Measurements from ENCODE around the gene OR8B2. TPM values are rescaled to one million over a fixed set of nuclear protein-coding genes. Genes with fewer than 3 reads are reported as not detected.
"Not testable (repeated sequence)": the region's sequence is repeated elsewhere in the genome, so short reads cannot be mapped to it uniquely, and the experiment has no call there.

OR8B2 gene, protein sequence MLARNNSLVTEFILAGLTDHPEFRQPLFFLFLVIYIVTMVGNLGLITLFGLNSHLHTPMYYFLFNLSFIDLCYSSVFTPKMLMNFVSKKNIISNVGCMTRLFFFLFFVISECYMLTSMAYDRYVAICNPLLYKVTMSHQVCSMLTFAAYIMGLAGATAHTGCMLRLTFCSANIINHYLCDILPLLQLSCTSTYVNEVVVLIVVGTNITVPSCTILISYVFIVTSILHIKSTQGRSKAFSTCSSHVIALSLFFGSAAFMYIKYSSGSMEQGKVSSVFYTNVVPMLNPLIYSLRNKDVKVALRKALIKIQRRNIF
- total RNA-seq (2014; rRNA removed; shearing (Covaris generic)) = not detected in 2 replicates

DNA sequence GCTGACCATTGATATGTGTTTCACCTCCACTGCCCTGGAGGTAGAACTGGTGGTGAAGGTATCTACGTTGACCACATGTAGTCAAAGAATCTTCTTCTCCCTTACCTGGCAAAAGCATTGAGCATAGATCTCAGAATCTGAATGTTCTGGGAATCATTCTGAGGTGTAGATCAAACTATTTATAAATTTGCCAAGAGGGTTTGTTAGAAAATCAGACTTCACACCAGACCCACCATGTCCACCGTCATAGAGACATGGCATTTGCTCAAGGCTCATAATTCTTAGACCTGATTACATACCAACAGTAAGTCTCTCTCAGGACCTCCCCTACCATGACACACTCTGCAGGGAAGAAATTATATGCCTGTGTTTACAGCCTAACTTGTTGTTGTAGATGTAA is at the start of gene OR8B2:
Gene OR8B2 (minus strand): TSS at position 101 of the 400 bp plus-strand sequence. CDS start 1,156 bp downstream, outside the sequence.
- DNase-seq (ENCODE audit: low spot score) = no peak

DNA sequence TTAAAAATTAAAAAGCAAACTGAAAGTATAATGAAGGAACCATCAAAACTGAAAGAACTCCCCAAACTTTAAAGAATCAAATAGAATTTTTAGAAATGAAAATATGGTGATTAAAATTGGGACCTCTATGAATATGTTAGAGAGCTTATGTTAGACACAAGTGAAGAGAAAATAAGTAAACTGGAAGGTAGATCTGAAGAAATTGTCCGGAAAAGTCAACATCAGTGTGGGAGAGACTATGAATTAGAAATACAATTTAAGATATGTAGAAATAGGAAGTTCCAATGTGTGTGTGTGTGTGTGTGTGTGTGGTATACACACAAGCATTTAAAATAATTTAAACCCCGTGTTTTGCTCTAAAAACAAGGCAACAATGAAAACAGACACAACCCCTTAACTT is 45.3 kb upstream of the OR8B2 start:
- DNase-seq (ENCODE audit: low spot score) = no peak

- DNase-seq (ENCODE audit: low spot score) = no peak
Observed at GRCh38 chr11:124424384-124424921, 40.2 kb upstream of the OR8B2 start, which contains the start of gene OR8B4. OR8B4 (minus strand) TSS chr11:124424871; CDS start chr11:124424871, 0 bp downstream.

- DNase-seq (ENCODE audit: low spot score) = no peak
Observed at GRCh38 chr11:124421043-124421442, 36.7 kb upstream of the OR8B2 start.

DNA sequence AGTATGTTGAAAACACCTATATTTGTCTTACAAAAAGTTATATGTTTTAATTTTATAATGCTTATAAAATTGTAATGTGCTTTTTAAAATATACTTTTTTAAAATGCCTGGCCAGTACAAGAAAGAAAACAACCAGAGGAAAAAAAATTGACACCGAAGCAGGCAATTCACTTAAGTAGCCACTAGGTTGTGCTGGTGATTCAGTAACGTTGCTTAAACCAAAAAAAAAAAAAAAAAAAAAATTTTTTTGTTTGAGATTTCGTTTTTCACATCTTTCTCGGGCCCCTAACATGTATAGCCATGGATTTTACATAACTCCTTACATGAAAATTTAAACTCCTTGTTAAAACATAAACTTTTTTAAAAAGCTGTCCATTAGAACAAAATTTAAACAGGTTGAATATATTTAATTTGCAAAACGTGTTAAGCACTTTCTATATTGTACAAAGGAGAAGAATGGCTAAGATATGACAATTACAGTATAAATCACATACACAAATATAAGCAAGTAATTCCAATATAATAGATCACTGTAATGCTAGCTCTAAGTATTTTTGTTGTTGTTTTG is 31.1 kb upstream of the OR8B2 start:
- DNase-seq (ENCODE audit: low spot score) = peak; percentile 39

DNA sequence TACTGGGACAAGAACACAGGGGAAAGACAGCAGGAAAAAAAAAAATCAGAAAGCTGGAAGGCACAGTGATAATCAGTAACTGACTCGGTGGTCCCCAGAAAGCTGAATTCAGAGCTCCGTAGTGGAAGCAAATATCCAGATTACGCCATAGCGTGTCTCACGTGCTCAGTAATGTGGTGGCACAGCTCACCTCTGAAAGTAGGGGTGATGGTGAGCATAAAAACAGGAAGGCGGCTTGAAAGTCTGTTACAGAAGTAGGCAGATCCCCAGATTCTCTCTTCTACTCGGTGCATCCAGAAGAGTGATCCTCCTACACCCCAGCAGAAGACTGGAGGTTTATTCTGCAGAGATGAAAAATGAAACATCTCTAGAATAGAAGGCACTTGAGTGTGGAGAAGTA is 25.6 kb upstream of the OR8B2 start:
- no peak for DNase-seq (ENCODE audit: low spot score)

DNA sequence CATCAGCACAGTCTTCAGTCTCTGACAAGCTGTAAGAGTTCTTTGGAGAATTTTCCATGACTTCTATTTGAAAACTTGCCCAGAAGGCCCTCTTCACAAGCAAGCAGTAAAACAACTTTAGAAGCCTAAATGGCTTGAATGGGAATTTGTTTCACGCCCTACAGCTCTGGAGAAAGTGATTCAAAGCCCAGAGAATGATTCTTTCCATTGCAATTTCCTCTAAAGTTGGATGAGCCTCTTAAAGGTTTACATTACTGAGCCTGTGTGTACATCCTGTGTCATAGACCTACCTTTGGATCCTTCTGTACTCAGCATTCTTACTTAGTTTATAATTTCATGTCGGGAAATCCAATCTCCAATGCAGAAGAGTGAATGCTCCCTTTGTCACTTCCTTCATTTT is 21.3 kb upstream of the OR8B2 start:
- no peak for DNase-seq (ENCODE audit: low spot score)

GRCh38 chr11:124403186-124403585 is 18.9 kb upstream of the OR8B2 start:
- DNase-seq (ENCODE audit: low spot score) = not testable (repeated sequence)

- peak; percentile 76 for DNase-seq (ENCODE audit: low spot score)
Observed at GRCh38 chr11:124402326-124402922, 18.1 kb upstream of the OR8B2 start.

- DNase-seq (ENCODE audit: low spot score) = no peak
Observed at GRCh38 chr11:124398924-124399323, 14.6 kb upstream of the OR8B2 start, which contains the start of gene OR8B3. OR8B3 (minus strand) TSS chr11:124399024; CDS start chr11:124397351, 1,673 bp downstream.

DNA sequence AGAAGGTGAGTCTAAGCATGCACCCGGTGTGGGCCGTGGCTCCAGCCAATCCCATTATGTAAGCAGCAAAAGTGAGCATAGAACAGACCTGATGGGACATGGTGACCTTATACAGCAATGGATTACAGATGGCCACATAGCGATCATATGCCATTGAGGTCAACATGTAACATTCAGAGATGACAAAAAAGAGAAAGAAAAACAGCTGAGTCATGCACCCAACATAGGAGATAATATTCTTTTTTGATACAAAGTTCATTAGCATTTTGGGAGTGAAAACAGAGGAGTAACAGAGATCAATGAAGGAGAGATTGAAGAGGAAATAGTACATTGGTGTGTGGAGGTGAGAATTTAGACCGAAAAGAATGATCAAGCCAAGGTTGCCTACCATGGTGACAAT is 12.5 kb upstream of the OR8B2 start:
- DNase-seq (ENCODE audit: low spot score) = not testable (repeated sequence)

- DNase-seq (ENCODE audit: low spot score) = peak; percentile 30
Observed at GRCh38 chr11:124394408-124394807, 10.1 kb upstream of the OR8B2 start.

DNA sequence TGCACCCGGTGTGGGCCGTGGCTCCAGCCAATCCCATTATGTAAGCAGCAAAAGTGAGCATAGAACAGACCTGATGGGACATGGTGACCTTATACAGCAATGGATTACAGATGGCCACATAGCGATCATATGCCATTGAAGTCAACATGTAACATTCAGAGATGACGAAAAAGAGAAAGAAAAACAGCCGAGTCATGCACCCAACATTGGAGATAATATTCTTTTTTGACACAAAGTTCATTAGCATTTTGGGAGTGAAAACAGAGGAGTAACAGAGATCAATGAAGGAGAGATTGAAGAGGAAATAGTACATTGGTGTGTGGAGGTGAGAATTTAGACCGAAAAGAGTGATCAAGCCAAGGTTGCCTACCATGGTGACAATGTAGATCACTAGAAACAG is 1.4 kb downstream of the OR8B2 start:
- not testable (repeated sequence) for DNase-seq (ENCODE audit: low spot score)

- DNase-seq (ENCODE audit: low spot score) = no peak
Observed at GRCh38 chr11:124380585-124380984, 3.7 kb downstream of the OR8B2 start.

DNA sequence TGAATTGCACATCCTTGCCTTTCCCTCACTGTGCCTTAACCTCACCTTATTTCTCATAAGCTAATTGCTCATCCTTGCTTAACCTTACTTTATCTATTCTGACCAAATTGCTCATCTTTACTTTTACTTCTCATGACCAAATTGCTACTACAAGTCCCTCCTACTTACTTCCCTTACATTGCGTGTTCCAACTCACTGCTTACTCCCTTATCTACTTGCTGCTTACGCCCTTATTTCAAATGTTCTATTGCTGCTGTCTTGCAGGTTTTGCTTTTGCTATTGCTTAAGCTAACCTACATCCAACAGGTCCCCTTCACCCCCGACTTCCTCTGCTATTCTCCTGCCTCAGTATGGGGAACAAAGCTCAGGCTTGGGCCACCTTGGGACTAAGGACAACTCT is 8.0 kb downstream of the OR8B2 start:
- DNase-seq (ENCODE audit: low spot score) = no peak

GRCh38 chr11:124359566-124359965 is 24.7 kb downstream of the OR8B2 start:
- DNase-seq (ENCODE audit: low spot score) = no peak

- no peak for DNase-seq (ENCODE audit: low spot score)
Observed at GRCh38 chr11:124346311-124346955, 37.9 kb downstream of the OR8B2 start.

DNA sequence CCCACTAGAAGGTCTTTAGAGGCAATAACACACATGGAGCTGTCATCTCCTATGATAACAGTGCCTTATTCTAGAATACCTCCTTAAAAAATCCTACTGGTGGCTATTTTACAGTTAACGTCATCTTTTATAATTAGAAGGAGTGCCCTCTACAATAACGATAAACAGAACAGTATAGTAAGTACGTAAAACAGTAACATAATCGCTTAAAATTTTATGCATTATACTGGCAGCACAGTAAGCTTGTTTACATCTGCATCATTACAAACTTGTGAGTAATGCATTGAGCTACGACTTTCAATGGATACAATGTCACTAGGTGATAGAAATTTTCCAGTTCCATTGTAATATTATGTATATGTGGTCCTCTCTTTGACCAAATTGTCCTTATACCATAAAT is 40.0 kb downstream of the OR8B2 start:
- peak; percentile 17 for DNase-seq (ENCODE audit: low spot score)

DNA sequence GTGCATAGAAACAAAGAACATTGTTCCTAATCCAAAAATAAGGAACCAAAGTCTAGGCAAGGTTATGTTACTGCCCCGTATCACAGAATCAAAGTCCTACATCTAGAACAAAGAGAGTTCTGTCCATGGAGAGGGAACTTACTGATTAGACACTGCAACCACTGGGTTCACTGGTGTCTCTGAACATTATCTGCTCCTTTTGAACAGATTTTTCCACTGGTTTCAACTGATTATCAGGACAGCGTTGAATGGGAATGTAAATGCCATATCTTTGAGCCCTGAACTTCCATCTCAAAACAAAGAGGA is 44.2 kb downstream of the OR8B2 start:
- no peak for DNase-seq (ENCODE audit: low spot score)

DNA sequence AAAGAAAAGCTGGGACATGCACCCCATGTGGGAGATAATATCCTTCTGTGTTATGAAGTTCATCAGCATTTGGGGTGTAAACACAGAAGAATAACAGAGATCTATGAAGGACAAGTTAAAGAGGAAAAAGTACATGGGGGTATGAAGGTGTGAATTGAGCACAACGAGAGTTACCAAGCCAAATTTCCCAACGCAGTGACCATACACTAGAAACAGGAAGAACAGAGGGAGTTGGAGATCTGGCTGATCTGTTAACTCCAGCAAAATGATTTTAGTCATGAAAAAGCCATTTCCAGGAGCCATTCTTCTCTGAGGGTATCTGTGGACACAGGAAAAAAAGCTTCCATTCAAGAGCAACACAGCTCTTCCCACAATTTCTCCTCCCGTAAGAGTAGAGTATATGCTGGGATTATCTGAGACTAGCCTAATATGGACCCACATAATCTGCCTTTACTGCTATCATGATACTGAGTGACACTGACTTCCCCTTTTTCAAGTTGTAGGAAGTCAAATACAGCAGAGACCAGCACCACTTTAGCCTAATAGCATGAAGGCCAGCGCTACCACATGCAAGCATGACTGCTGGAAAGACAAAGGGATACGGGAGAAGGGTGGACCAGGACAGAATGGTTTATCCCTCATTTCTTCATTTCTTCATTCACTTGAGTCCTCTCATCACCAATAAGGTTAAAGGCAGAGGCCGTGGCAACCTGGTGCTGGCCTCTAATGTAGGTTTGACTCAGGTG is 44.7 kb downstream of the OR8B2 start:
- no peak for DNase-seq (ENCODE audit: low spot score)

Data from H4 (cell line).